Fibroblast of skin of right quadriceps (primary cell): ENCODE results near the gene PEAK3.
A peak's percentile ranks its signal among the peaks of the same experiment; 100 is the strongest.

ENCODE experiments used
- DNase-seq: peaks from one replicate; pipeline ENCODE4 v3.0.0-alpha.2; 2013

Gene PEAK3

GRCh38 chr19:2269244-2270156 is 12.5 kb downstream of the PEAK3 start:
- DNase-seq: peak; percentile 97

- no peak for DNase-seq
Observed at GRCh38 chr19:2268861-2269243, 13.1 kb downstream of the PEAK3 start.

- DNase-seq: no peak
Observed at GRCh38 chr19:2268480-2268830, 13.5 kb downstream of the PEAK3 start.

- peak; percentile 81 for DNase-seq
Observed at GRCh38 chr19:2266183-2266993, 15.6 kb downstream of the PEAK3 start.

GRCh38 chr19:2261438-2262172 is 20.4 kb downstream of the PEAK3 start:
- DNase-seq: no peak

GRCh38 chr19:2260341-2260805 is 21.6 kb downstream of the PEAK3 start:
- DNase-seq: no peak

- no peak for DNase-seq
Observed at GRCh38 chr19:2259336-2259735, 22.6 kb downstream of the PEAK3 start.

- no peak for DNase-seq
Observed at GRCh38 chr19:2255982-2256685, 25.8 kb downstream of the PEAK3 start, which contains the start of gene JSRP1. Gene JSRP1, minus strand, starts transcription at chr19:2256417. Its CDS starts 1,103 bp downstream, at chr19:2255314.

GRCh38 chr19:2255112-2255845 is 26.7 kb downstream of the PEAK3 start:
- no peak for DNase-seq

GRCh38 chr19:2254064-2254872 is 27.7 kb downstream of the PEAK3 start:
- DNase-seq: no peak

- no peak for DNase-seq
Observed at GRCh38 chr19:2253106-2254063, 28.6 kb downstream of the PEAK3 start.

GRCh38 chr19:2252797-2253105 is 29.2 kb downstream of the PEAK3 start:
- no peak for DNase-seq

GRCh38 chr19:2252055-2252796 is 29.7 kb downstream of the PEAK3 start:
- no peak for DNase-seq

- DNase-seq: no peak
Observed at GRCh38 chr19:2251106-2252054, 30.6 kb downstream of the PEAK3 start.

GRCh38 chr19:2250766-2251105 is 31.2 kb downstream of the PEAK3 start:
- DNase-seq: no peak

- DNase-seq: no peak
Observed at GRCh38 chr19:2249880-2250765, 31.9 kb downstream of the PEAK3 start.
